IPS-18c (cell line): Measurements from ENCODE around the gene THUMPD2.
"Not testable (repeated sequence)": the region's sequence is repeated elsewhere in the genome, so short reads cannot be mapped to it uniquely, and the experiment has no call there.

Experiments
- H3K4me3 ChIP-seq: 2 replicates; pipeline ENCODE4 v1.7.0; 2013; ENCODE audit warnings: low read depth, mild to moderate bottlenecking, low read length, moderate library complexity; ENCODE audit not compliant: insufficient read depth
- H3K9me3 ChIP-seq: one replicate; pipeline ENCODE4 v1.6.1; 2013; ENCODE audit warnings: mild to moderate bottlenecking, low read length, moderate library complexity; ENCODE audit not compliant: control insufficient read depth, insufficient read depth

THUMPD2 gene

DNA sequence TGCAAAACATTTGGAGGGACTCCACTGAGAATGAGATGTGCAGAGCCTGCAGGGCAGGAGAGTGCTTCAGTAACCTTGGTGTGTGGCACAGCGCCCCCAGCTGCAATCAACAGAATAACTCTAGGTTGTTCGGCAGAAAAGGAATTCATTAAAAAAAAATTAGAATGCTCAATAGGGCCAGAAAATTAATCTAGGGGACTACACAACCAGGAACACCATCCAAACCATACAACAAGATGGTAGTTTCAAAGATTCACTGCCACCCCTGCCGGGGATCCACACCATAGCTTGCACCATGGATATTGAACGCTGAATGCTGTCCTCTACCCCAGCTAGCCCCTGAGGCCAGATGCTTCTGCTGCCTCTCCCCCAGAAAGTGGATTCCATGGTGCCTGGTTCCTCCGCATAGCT is 50.1 kb downstream of the THUMPD2 start:
- H3K9me3 ChIP-seq = no peaks in the 10 kb centered on the region
- no peak overlapping the region for H3K4me3 ChIP-seq

DNA sequence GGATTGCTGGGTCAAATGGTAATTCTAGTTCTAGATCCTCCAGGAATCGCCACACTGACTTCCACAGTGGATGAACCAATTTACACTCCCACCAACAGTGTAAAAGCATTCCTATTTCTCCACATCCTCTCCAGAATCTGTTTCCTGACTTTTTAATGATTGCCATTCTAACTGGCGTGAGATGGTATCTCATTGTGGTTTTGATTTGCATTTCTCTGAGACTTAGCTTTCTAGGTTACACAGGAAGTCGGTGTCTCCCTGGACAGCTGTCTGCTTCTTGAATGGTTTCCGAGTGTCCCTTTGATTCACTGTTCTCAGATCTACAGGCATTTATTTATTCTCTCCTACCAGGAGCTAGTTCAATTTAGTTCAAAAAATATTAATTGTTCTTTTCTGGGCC is 51.0 kb downstream of the THUMPD2 start:
- H3K4me3 ChIP-seq, H3K9me3 ChIP-seq: not testable (repeated sequence)

DNA sequence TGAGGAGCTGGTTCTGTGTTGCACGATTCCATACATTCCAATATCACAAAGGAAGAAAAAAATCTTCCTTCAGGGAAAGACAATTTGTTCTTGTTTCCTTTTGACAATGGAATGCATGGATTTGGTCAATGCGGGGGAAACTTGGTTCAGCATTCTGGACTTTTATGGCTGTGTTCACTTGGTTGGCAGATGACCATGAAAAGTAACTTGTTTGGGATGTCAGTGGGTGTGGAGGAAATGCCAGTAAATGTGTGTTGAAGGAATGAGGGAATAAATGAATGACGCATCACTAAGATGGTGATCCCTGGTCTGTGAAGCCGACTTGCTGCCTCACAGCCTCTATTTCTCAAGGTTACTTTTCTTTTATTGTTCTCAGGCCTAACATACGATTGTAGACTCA is 53.7 kb downstream of the THUMPD2 start:
- H3K4me3 ChIP-seq = no peak overlapping the region
- H3K9me3 ChIP-seq = no peaks in the 10 kb centered on the region

GRCh38 chr2:39724828-39725144 is 54.3 kb downstream of the THUMPD2 start:
- Histone ChIP-seq H3K9me3 (no peaks in the 10 kb centered on the region), H3K4me3 (no peak overlapping the region)

DNA sequence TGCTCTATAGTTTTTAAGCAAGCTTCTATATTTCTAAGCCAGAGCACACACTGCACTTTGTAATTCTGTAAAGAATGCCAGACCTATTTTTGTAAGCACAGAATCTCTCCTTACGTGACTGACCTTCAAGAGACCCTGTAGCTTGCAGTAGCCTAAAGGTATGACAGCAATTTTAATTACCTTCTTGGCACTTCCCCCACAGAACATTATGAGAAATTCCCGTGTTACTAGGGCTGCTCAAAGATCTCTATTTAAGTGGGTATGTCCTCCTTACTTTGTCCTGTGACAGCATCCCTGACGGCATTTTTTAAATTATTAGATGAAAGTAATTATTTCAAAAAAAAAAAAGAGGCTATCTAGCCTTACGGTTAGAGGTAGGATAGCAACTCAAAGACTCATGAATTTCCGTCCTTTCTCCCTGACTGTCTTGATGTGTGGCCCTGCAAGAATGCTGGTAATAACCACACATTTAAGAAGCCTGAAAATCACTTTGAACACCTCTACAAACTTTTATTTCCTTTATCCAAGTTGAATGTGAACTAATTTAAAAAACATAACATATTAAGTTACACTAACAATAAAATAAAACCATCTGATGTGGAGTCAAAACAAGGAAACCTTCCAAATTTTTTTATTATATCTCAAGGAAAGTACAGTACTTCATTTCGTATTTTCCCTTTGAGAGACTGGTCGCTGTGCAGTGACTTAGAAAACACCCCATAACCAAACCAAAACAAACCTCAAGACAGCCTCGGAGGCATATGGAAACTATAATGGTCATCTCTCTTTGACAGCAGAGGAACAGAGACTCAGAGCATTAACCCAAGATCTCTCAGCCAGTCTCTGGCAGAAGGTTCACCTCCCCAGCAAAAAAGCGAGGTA is 54.9 kb downstream of the THUMPD2 start:
- H3K4me3 ChIP-seq = no peak overlapping the region
- no peaks in the 10 kb centered on the region for H3K9me3 ChIP-seq

DNA sequence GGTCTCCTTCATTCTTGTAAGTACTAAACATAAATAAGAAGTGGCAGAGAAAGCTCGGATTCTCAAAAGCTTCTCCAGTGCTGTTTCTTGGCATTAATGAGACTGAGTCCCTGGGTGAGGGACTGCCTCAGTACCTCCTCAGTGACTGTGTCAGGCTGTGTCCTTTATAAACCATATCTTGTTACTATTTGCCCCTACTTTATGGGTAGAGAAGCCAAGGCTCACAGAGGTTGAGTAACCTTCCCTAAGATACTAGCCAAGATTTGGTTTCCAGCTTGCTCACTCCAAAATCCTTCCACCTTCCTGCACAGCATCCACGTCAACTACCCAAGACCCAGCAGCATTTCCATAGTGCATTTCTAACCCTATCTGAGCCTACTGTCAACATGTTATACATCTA is 55.6 kb downstream of the THUMPD2 start:
- Histone ChIP-seq H3K9me3 (no peaks in the 10 kb centered on the region), H3K4me3 (no peak overlapping the region)

- Histone ChIP-seq H3K9me3 (no peaks in the 10 kb centered on the region), H3K4me3 (no peak overlapping the region)
Observed at GRCh38 chr2:39720970-39721369, 58.1 kb downstream of the THUMPD2 start.

DNA sequence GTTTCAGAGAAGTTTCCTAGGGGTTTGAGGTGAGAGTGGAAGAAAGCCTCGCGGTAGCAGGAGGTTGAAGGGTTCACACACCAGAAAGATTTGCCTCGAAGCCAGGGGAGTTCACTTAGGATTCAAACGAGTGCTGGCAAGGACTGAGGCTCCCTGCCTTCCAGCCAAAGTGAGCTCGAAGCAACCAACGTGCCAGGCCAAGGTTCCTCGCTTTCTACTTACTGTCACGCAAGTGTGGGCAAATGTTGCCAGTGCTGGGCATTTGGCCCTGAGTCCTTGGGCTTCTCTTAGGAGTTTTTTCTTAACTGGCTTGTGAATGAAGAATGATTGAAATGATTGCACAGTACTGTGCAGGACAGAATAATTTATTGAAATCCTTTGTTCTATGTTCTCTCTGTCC is 59.7 kb downstream of the THUMPD2 start:
- Histone ChIP-seq H3K4me3 (no peak overlapping the region), H3K9me3 (no peaks in the 10 kb centered on the region)

DNA sequence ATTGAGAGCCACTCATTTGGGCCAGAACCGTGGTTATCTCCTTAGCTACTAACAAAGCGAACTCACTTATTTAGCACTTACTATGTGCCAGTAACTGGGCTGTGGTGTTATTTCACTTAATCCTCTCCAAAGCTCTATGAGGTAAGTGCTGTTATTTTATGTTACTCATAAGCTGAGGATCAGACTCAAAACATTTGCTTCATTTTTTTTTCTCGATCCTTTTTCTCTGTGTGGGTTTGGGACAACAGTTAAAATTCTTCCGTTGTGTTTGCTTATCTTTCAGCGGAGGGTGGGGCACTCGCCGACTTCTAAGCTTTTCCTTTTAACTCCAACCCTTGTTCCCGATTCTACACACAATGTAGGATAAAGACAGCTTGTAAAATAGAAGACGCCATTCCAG is 60.6 kb downstream of the THUMPD2 start:
- Histone ChIP-seq H3K9me3 (no peaks in the 10 kb centered on the region), H3K4me3 (no peak overlapping the region)

DNA sequence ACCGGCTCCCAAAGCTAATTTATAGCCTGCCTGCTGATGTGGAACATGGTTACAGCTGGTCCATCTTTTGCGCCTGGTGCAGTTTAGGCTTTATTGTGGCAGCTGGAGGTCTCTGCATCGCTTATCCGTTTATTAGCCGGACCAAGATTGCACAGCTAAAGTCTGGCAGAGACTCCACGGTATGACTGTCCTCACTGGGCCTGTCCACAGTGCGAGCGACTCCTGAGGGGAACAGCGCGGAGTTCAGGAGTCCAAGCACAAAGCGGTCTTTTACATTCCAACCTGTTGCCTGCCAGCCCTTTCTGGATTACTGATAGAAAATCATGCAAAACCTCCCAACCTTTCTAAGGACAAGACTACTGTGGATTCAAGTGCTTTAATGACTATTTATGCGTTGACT is 62.0 kb downstream of the THUMPD2 start:
- no peak overlapping the region for H3K4me3 ChIP-seq
- no peaks in the 10 kb centered on the region for H3K9me3 ChIP-seq

DNA sequence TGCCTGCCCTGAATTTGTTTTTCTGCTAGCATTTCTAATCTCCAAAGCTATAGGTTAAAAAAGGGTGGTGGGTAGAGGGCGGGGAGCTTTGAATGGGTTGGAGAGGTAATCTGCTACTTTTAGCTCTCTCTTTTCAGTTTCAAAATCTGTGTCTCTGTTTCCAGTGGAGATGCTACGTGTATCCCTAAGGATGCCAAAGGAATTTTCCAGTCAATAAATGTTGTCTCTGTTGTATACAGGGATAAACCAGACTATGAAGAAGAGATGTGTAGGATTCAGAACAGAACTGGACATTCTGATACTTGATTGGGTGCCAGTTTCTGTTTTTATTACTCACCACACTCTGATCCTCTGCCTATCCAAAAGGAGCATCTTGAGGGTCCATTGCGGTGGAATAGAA is 63.2 kb downstream of the THUMPD2 start:
- Histone ChIP-seq H3K9me3 (no peaks in the 10 kb centered on the region), H3K4me3 (no peak overlapping the region)

DNA sequence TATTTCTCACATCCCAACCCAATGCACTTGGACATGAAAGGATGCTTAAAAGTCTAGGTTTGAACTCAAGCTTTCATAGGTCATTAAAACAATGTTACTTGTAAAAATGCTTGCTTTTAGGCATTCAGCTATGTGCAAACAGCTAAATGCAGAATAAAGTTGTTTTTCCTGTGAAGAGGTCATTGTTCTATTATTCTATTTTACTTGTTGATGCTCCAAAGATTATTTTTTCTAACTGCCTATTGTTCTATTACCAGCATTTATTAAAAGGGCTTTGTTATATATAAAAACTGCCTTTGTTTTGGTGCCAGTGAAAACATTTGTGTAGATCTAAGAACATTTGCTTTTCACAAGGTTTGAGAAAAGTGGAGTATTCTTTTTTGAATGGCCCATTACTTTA is 64.0 kb downstream of the THUMPD2 start:
- Histone ChIP-seq H3K4me3 (no peak overlapping the region), H3K9me3 (no peaks in the 10 kb centered on the region)

GRCh38 chr2:39712953-39713352 is 66.1 kb downstream of the THUMPD2 start:
- H3K9me3 ChIP-seq = no peaks in the 10 kb centered on the region
- H3K4me3 ChIP-seq = no peak overlapping the region

- Histone ChIP-seq H3K4me3 (no peak overlapping the region), H3K9me3 (no peaks in the 10 kb centered on the region)
Observed at GRCh38 chr2:39710807-39711206, 68.3 kb downstream of the THUMPD2 start.

DNA sequence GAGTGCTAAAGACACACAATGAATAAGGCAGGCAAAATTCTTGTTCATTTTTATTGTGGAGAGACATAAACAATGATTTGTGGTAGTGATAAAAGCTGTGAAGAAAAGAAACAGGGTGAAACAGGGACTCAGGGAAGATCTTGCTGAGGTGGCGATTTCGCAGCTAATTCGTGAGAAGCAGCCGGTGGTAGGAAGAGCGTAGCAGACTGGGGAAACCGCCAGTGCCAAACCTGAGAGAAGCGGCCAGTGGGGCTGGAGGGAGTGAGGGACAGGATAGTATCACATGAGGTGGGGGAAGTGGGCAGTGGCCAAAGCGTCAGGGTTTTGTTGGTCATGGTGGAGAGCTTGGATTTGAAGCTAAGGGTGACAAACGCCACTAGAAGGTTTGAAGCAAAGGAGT is 71.1 kb downstream of the THUMPD2 start:
- H3K9me3 ChIP-seq = no peaks in the 10 kb centered on the region
- H3K4me3 ChIP-seq = no peak overlapping the region

DNA sequence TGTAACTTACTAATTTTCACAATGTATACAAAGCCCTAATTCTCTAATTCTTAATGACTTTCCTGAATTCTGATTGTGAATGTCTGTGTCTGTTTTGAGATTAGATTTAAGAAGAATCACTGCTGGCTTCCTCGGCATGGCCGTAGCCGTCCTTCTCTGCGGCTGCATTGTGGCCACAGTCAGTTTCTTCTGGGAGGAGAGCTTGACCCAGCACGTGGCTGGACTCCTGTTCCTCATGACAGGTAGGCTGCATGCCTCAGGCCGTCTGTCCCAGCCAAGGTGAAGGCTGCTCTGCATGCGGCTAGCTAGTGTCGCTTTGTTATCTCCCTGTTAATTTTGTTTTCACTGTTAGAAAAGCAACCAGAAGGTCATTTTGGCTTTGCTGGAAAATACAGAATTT is 72.1 kb downstream of the THUMPD2 start:
- H3K4me3 ChIP-seq = no peak overlapping the region
- H3K9me3 ChIP-seq = no peaks in the 10 kb centered on the region

DNA sequence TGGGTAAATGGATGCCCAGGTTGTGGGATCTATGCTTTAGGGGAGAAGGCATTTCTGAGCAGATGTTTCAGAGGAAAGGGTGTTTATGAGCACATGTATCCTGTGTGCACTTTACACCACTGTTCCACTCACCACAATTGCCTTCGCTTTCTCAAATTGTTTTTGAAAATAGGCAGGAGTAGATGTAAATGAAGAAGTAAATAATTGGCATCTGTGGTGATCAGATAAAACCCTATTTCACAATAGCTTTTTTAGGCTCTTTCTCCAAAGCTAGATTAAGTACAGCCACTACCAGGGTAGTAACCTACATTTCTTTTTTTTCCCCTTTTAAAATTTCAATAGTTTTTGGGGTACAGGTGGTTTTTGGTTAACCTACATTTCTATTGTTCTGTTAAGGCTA is 72.7 kb downstream of the THUMPD2 start:
- H3K4me3 ChIP-seq = no peak overlapping the region
- no peaks in the 10 kb centered on the region for H3K9me3 ChIP-seq

DNA sequence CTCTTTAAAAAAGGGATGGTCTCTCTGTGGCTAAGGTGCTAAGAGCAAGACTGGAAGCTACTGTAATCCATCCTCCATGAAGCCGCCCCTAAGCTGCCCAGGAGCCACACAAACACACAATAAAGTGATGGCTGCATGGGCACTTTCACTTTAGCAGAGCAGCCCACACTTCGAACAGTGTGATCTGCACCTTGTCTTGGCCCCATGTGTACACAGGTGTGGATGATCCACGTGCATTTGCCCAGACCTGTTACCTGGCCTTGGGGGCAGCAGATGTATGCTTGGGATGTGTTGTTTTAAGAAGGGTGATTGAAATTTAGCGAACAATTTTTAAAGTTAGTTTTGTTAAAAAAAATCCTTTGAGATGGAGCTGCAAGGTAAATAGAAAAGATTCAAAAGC is 73.4 kb downstream of the THUMPD2 start:
- H3K9me3 ChIP-seq = no peaks in the 10 kb centered on the region
- no peak overlapping the region for H3K4me3 ChIP-seq

DNA sequence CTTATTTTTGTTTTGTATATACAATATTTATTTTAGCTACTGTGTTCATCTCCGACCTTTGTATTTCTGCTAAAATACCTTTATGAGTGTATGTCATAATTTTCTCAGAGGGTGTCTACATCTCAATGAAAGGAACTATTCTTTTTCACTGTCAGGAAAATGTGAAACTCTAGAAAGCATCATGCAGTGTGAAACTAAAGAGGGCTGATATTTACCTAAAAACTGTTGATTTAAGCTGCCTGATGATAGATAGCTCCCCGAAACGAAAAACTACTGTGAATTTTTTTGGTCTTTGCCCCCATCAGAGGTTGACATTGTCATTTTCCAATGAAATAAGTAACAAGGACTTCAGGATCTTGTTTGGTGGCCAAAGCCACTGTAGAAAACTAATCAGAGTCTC is 74.5 kb downstream of the THUMPD2 start:
- Histone ChIP-seq H3K9me3 (no peaks in the 10 kb centered on the region), H3K4me3 (no peak overlapping the region)
